Measurements from ENCODE around the gene PLCB2. TPM values are rescaled to one million over a fixed set of nuclear protein-coding genes. Genes with fewer than 3 reads are reported as not detected.

Gene PLCB2
- total RNA-seq, 1 experiment from 2014 or later, result 7.4 TPM

DNA sequence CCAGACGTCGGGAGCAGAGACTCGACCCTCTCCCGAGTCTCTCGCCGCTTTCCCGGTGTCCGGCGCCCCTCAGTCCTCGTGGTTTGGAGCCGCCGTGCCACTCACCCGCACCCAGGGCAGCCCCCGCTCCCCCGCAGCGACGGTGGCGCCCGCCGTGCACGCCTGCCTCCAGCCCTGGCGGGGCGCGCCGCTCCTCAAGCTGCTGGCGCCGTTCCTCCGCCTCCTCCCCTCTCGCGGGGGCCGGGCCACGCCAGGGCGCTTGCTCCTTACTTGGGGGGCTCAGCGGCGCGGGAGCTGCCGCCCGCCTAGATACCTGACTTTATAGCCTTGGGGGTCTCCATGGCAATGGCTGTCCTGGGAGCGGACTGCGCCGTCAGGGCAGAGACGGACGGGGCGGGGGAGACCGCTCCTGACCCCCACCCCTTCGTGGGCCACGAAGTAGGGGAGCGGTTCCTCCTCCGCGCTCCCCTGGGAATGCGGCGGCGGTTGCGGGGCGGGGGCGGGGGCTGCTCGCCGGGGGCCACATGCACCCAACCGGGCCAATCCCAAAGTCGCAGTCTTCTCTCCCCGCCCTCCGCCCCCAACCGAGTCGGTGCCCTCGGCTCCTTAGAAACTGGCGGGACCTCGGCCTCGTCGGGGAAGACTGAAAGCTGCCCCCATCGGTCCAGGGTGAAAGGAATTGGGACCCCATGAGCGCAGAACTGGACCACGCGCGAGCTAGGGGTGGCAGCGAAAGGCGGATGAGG lies 24.7 kb downstream of the PLCB2 start, which contains the start of gene ANKRD63:
Gene ANKRD63 (minus strand): TSS at position 196 of the 746 bp plus-strand sequence. CDS start 478 bp downstream, outside the sequence.
- H3K79me1 ChIP-seq (ENCODE audit: insufficient read depth, low read depth, low read length, poor library complexity, severe bottlenecking), result no peaks in the 10 kb centered on the region
- Mint-ChIP-seq H3K4me1 (peaks cover 38 to 59% of the 10 kb centered on the region in 2 experiments), H3K9me3 (no peaks in the 10 kb centered on the region; a peak in 1 of 5 replicates), H3K27me3 (ENCODE audit: low read depth) (peaks cover 90% of the 10 kb centered on the region), H3K4me3 (peak within 1 kb of the TSS; percentile 50 to 76), H3K27ac (no peak within 1 kb of the TSS), H3K36me3 (ENCODE audit: insufficient read depth in 1 of 3, low read depth in 3 of 3) (no peaks in the 10 kb centered on the region; a peak in 2 of 7 replicates)
- H3K4me1 ChIP-seq (ENCODE audit: insufficient read depth, low read length), result peaks cover 3% of the 10 kb centered on the region; the same call in 1 of the 2 replicates
- H3K56ac ChIP-seq (ENCODE audit: insufficient read length, low read depth, low read length), result no peak within 1 kb of the TSS
- no peak within 1 kb of the TSS for H2AK5ac ChIP-seq (ENCODE audit: insufficient read length, low read length)
- H2AFZ ChIP-seq (ENCODE audit: low read length), result no peak within 1 kb of the TSS
- H3K27ac ChIP-seq (ENCODE audit: insufficient read length, low read depth, low read length), result no peak within 1 kb of the TSS
- H4K20me1 ChIP-seq (ENCODE audit: control insufficient read depth, insufficient read depth, insufficient read length), result no peaks in the 10 kb centered on the region
- H3K9me3 ChIP-seq (ENCODE audit: control insufficient read depth, low read depth, low read length), result no peaks in the 10 kb centered on the region
- H2BK15ac ChIP-seq (ENCODE audit: low read depth, low read length), result no peak within 1 kb of the TSS
- no peak within 1 kb of the TSS for H4K8ac ChIP-seq (replicated peaks; ENCODE audit: insufficient read length, low read depth, low read length)
- no peak within 1 kb of the TSS for H3K18ac ChIP-seq (ENCODE audit: insufficient read length, low read depth, low read length)
- no peak within 1 kb of the TSS for H3T11ph ChIP-seq (ENCODE audit: low read length)
- H4K5ac ChIP-seq (ENCODE audit: insufficient read length, low read depth, low read length), result no peak within 1 kb of the TSS
- H2BK12ac ChIP-seq (ENCODE audit: insufficient read length, low read depth, low read length), result no peak within 1 kb of the TSS
- no peaks in the 10 kb centered on the region for H3K79me2 ChIP-seq (ENCODE audit: insufficient read depth, low read length)
- H2BK20ac ChIP-seq (ENCODE audit: low read depth, low read length, poor library complexity, severe bottlenecking), result no peak within 1 kb of the TSS
- H2BK120ac ChIP-seq (ENCODE audit: low read depth, low read length, poor library complexity, severe bottlenecking), result no peak within 1 kb of the TSS
- peaks cover 10% of the 10 kb centered on the region for H3K23me2 ChIP-seq (ENCODE audit: insufficient read length, low read depth, low read length, poor library complexity, severe bottlenecking)
- no peak for DNase-seq
- peaks cover 37% of the 10 kb centered on the region; the same call in 1 of the 2 replicates for H3K27me3 ChIP-seq (ENCODE audit: insufficient read depth, low read length)
- H2BK5ac ChIP-seq (ENCODE audit: insufficient read length, low read length), result no peak within 1 kb of the TSS
- no peak within 1 kb of the TSS for H3K9ac ChIP-seq (ENCODE audit: extremely low read depth, insufficient read length, low read length)
- no peak within 1 kb of the TSS for H3K4ac ChIP-seq (ENCODE audit: low read depth, low read length)
- H3K14ac ChIP-seq (ENCODE audit: insufficient read depth, low read length), result no peak within 1 kb of the TSS; the same call in 1 of the 2 replicates
- no CpG with 5 or more reads among the region's 76 CpGs for whole genome bisulfite sequencing (ENCODE audit: extremely low coverage, insufficient read length, low lambda C conversion rate)
- peak within 1 kb of the TSS; percentile 41 for H3K4me2 ChIP-seq (ENCODE audit: insufficient read depth, insufficient read length, low read length)
- TF ChIP-seq, protein P1, sequence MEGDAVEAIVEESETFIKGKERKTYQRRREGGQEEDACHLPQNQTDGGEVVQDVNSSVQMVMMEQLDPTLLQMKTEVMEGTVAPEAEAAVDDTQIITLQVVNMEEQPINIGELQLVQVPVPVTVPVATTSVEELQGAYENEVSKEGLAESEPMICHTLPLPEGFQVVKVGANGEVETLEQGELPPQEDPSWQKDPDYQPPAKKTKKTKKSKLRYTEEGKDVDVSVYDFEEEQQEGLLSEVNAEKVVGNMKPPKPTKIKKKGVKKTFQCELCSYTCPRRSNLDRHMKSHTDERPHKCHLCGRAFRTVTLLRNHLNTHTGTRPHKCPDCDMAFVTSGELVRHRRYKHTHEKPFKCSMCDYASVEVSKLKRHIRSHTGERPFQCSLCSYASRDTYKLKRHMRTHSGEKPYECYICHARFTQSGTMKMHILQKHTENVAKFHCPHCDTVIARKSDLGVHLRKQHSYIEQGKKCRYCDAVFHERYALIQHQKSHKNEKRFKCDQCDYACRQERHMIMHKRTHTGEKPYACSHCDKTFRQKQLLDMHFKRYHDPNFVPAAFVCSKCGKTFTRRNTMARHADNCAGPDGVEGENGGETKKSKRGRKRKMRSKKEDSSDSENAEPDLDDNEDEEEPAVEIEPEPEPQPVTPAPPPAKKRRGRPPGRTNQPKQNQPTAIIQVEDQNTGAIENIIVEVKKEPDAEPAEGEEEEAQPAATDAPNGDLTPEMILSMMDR (conservative IDR thresholded peaks at IDR 0.05), result no peak
- no peak within 1 kb of the TSS for H3K23ac ChIP-seq (ENCODE audit: insufficient read length, low read depth, low read length)
- H4K91ac ChIP-seq (ENCODE audit: insufficient read length, low read depth, low read length), result no peak within 1 kb of the TSS

All from H9 (cell line).